Suprapubic skin (tissue), 4 donors: Measurements from ENCODE around the gene PRC1. TPM values are rescaled to one million over a fixed set of nuclear protein-coding genes. Genes with fewer than 3 reads are reported as not detected.

Experiments
- DNase-seq, 2 donors: peaks; one replicate each; pipeline ENCODE4 v3.0.0-alpha.2; 2019; ENCODE audit warnings: low spot score in 2 of 2
- H3K27ac ChIP-seq: fragments of 200-600 bp; sonication (generic); one replicate; pipeline ENCODE4 v1.5.1; 2019
- H3K27me3 ChIP-seq: fragments of 200-600 bp; sonication (generic); one replicate; pipeline ENCODE4 v1.5.1; 2019
- H3K36me3 ChIP-seq: fragments of 200-600 bp; sonication (generic); one replicate; pipeline ENCODE4 v1.5.1; 2019
- H3K4me1 ChIP-seq: fragments of 200-600 bp; sonication (generic); one replicate; pipeline ENCODE4 v1.5.1; 2019
- H3K4me3 ChIP-seq: fragments of 200-600 bp; sonication (generic); one replicate; pipeline ENCODE4 v1.5.1; 2019; ENCODE audit warnings: mild to moderate bottlenecking
- H3K9me3 ChIP-seq: fragments of 200-600 bp; sonication (generic); one replicate; pipeline ENCODE4 v1.5.1; 2019
- CTCF ChIP-seq, 2 donors: fragments of 200-600 bp in 1 of 2; fragments of 450-650 bp in 1 of 2; sonication (generic) in 1 of 2; IDR thresholded peaks; one replicate each; pipeline ENCODE4 v1.5.1; 2016 to 2019; ENCODE audit warnings: antibody characterized with exemption in 2 of 2, mild to moderate bottlenecking in 1 of 2, moderate library complexity in 1 of 2
- EP300 ChIP-seq: sonication (generic); formaldehyde crosslinking; IDR thresholded peaks from one replicate; pipeline ENCODE4 v1.6.1; 2017; ENCODE audit warnings: antibody characterized with exemption
- POLR2A ChIP-seq, 2 donors: fragments of 450-650 bp; IDR thresholded peaks; one replicate each; pipeline ENCODE4 v1.6.1; 2017; ENCODE audit warnings: antibody characterized with exemption in 2 of 2, mild to moderate bottlenecking in 2 of 2, moderate library complexity in 2 of 2
- POLR2AphosphoS5 ChIP-seq, 3 donors: sonication (generic); formaldehyde crosslinking; IDR thresholded peaks; one replicate each; pipeline ENCODE4 v1.6.1; 2017; ENCODE audit warnings: antibody characterized with exemption in 3 of 3
- WGBS: methylation state at CpG from one replicate; pipeline ENCODE4 v1.1.5; 2018; 5-methylcytosine and 5-hydroxymethylcytosine counted together
- total RNA-seq, 4 donors: library from RNA; depleted of rRNA; stranded (reverse); fragments of >200 nt; gene quantifications; one replicate each; pipeline ENCODE4 v1.1.0, GENCODE V29; 2016

PRC1 gene
- total RNA-seq, 4 donors from 2014 or later, result 17.6 to 41.2 (median 34.6) TPM

- H3K4me1 ChIP-seq, result no peaks in the 10 kb centered on the region
- H3K27me3 ChIP-seq, result no peaks in the 10 kb centered on the region
- no peaks in the 10 kb centered on the region for H3K9me3 ChIP-seq
- peaks cover 78% of the 10 kb centered on the region for H3K36me3 ChIP-seq
- 82% methylated on average over 6 of the region's 6 CpGs for WGBS
- DNase-seq, result no peak
- no peak overlapping the region for H3K27ac ChIP-seq
- no peak overlapping the region for H3K4me3 ChIP-seq
- TF ChIP-seq POLR2AphosphoS5 (IDR thresholded peaks at IDR 0.05), result no peak
- TF ChIP-seq CTCF (IDR thresholded peaks at IDR 0.05), result no peak
- TF ChIP-seq EP300, result no peak
- no peak for TF ChIP-seq POLR2A (IDR thresholded peaks at IDR 0.05)
Measured at GRCh38 chr15:90918835-90919234, 75.5 kb downstream of the PRC1 start.

GRCh38 chr15:90918034-90918788, 76.1 kb downstream of the PRC1 start:
- Histone ChIP-seq H3K9me3 (no peaks in the 10 kb centered on the region), H3K27ac (no peak overlapping the region), H3K27me3 (no peaks in the 10 kb centered on the region), H3K4me1 (no peaks in the 10 kb centered on the region), H3K36me3 (peaks cover 85% of the 10 kb centered on the region), H3K4me3 (no peak overlapping the region)
- no peak for TF ChIP-seq POLR2AphosphoS5 (IDR thresholded peaks at IDR 0.05)
- TF ChIP-seq CTCF (IDR thresholded peaks at IDR 0.05), result no peak
- TF ChIP-seq POLR2A (IDR thresholded peaks at IDR 0.05), result no peak
- TF ChIP-seq EP300, result no peak
- WGBS, result 98% methylated on average over 23 of the region's 23 CpGs
- no peak for DNase-seq

GRCh38 chr15:90917569-90917968, 76.8 kb downstream of the PRC1 start:
- Histone ChIP-seq H3K4me3 (no peak overlapping the region), H3K4me1 (no peaks in the 10 kb centered on the region), H3K9me3 (no peaks in the 10 kb centered on the region), H3K27ac (no peak overlapping the region), H3K27me3 (no peaks in the 10 kb centered on the region), H3K36me3 (peaks cover 91% of the 10 kb centered on the region)
- no peak for DNase-seq
- TF ChIP-seq POLR2AphosphoS5 (IDR thresholded peaks at IDR 0.05), result no peak
- WGBS, result 93% methylated on average over 12 of the region's 12 CpGs

GRCh38 chr15:90916461-90916860, 77.9 kb downstream of the PRC1 start:
- TF ChIP-seq EP300 (no peak), POLR2AphosphoS5 (IDR thresholded peaks at IDR 0.05) (no peak), POLR2A (IDR thresholded peaks at IDR 0.05) (no peak), CTCF (IDR thresholded peaks at IDR 0.05) (no peak)
- H3K9me3 ChIP-seq, result no peaks in the 10 kb centered on the region
- H3K36me3 ChIP-seq, result peaks cover 100% of the 10 kb centered on the region
- WGBS, result 92% methylated on average over 11 of the region's 11 CpGs
- H3K4me1 ChIP-seq, result no peaks in the 10 kb centered on the region
- no peaks in the 10 kb centered on the region for H3K27me3 ChIP-seq
- no peak overlapping the region for H3K4me3 ChIP-seq
- no peak overlapping the region for H3K27ac ChIP-seq
- no peak for DNase-seq

Other genes with a start within 250 kb of the PRC1 start
- gene FURIN, start 125.9 kb downstream of the PRC1 start, total RNA-seq, result 100 to 1,000 TPM in 2 of 4 donors, 10 to 100 TPM in 2; 61.6 to 120 (median 100) TPM
- gene FES, start 110.0 kb downstream of the PRC1 start, total RNA-seq, result 10 to 100 TPM in 3 of 4 donors, 1 to 10 TPM in 1; 6.3 to 18.7 (median 11.8) TPM
- gene MAN2A2, start 91.2 kb downstream of the PRC1 start, total RNA-seq, result 10 to 100 TPM; 51.3 to 91.9 (median 62.2) TPM
- gene HDDC3, start 62.0 kb downstream of the PRC1 start, total RNA-seq, result 100 to 1,000 TPM in 1 of 4 donors, 10 to 100 TPM in 3; 13.5 to 119 (median 17.0) TPM
- gene UNC45A, start 59.2 kb downstream of the PRC1 start, total RNA-seq, result 10 to 100 TPM; 52.4 to 94.5 (median 67.8) TPM
- 10 to 100 TPM; 12.9 to 25.4 (median 17.9) TPM for gene RCCD1, start 39.7 kb downstream of the PRC1 start, total RNA-seq
- gene VPS33B, start 28.1 kb upstream of the PRC1 start, total RNA-seq, result 10 to 100 TPM; 16.5 to 23.1 (median 18.4) TPM
- 1 to 10 TPM in 1 of 4 donors, under 1 TPM in 3; 0.23 to 2.2 (median 0.62) TPM for gene SV2B, start 105.7 kb upstream of the PRC1 start, total RNA-seq